Colon (tissue), 2 donors: ENCODE measurements around the gene MAN1A1.
A peak's percentile ranks its signal among the peaks of the same experiment; 100 is the strongest.

Experiments
- FAIRE-seq: peaks from 2 replicates; lab custom pipeline; 2012; peaks lifted over from hg19 to GRCh38; lab: Jason Lieb, UNC
- donor health status: control.
- donor health status: control.

MAN1A1 gene

DNA sequence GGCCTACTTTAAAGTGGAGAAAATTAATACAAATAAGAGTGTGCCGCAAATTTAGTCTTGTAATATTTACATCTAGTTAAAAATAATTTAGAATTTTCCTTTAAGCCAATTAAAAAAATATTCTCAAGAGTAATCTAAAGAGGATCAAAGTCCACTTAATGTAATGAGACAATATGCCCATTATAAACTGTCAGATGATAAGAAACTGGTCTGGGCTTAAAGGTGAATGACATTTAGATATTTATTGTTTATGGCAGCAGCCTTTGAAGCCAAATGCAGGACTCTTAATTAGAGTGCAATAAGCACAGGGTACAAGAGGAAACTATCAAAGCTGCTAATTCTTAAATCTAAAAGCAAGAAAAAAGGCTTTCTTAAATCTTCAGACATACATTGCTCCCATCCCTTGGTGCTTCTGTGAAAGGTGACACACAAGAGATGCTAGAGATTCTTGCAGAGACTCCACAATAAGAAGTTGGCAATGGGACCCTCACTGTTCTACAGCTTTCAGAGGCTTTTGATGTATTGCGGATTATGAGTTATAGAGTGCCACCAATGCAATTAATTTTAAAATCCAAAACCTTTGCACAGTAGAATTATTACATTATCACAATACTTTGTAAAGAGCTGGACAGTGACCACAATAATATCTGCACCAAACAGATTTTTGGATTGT is 116.1 kb downstream of the MAN1A1 start:
- no peak for FAIRE-seq

DNA sequence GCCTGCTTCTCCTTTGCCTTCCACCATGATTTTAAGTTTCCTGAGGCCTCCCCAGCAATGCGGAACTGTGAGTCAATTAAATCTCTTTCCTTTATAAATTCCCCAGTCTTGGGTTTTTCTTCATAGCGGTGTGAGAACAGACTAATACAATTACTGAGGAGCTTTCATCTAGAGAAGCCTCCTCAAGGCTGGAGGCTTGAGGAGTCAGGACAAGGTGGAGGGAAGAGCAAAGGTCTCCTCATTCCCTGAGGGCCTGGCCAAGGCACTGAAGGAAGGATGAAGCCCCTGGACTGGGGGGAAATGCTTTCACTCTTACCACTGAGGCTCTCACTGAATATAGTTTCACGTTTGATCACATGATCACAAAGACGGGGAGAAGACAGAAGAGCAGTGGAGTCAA is 118.2 kb downstream of the MAN1A1 start:
- FAIRE-seq = no peak

DNA sequence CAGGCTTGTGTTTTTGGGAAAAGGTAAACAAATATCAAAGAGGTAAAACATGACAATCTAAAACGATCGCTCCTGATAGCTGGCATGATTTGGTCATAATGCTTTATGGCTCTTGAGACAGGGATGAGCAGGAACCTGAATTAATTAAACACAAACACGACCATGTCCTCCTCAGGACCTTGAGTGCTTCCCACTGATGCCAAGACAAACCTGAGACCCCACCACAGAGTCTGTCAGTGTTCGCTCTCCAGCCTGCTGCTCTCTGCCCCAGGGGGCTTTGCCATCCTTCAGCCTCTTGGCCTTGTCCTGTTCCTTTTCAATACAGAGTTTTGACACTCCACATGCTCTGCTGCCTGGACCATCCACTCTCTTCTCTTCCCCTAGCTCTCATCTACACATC is 119.4 kb downstream of the MAN1A1 start:
- FAIRE-seq = no peak

DNA sequence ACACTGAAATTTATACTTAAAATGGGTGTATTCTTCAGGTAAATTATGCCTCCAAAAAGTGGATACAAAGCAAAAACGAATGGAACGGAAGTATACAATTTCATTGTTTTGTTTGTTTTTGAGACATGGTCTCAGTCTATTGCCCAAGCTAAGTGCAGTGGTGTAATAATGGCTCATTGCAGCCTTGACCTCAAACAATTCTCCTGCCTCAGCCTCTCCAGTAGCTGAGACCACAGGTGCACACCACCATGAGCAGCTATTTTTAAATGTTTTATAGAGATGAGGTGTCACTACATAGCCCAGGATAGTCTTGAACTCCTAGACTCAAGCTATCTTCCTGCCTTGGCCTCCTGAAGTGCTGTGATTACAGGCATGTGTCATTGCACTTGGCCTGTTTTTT is 122.2 kb downstream of the MAN1A1 start:
- FAIRE-seq = no peak

GRCh38 chr6:119226089-119226488 is 123.5 kb downstream of the MAN1A1 start:
- no peak for FAIRE-seq

- no peak for FAIRE-seq
Observed at GRCh38 chr6:119224095-119224701, 125.4 kb downstream of the MAN1A1 start.

GRCh38 chr6:119220452-119220851 is 129.1 kb downstream of the MAN1A1 start:
- no peak for FAIRE-seq

DNA sequence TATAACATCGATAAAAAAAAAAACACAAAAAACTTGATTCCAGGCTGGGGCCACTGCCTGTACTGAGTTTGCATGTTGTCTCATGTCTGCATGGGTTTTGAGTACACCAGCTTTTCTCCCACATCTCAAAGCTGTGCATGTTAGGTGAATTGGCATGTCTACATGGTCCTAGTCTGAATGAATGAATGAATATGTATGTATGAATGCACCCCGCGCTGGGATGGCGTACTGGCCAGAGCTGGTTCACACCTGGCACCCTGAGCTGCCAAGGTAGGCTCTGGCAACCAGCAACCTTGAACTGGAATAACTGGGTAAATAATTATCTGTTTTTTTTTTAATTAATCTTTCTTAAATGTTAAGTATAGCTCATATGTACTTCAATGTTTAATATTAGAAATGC is 131.0 kb downstream of the MAN1A1 start:
- no peak for FAIRE-seq

- FAIRE-seq = no peak
Observed at GRCh38 chr6:119215885-119216590, 133.5 kb downstream of the MAN1A1 start.

DNA sequence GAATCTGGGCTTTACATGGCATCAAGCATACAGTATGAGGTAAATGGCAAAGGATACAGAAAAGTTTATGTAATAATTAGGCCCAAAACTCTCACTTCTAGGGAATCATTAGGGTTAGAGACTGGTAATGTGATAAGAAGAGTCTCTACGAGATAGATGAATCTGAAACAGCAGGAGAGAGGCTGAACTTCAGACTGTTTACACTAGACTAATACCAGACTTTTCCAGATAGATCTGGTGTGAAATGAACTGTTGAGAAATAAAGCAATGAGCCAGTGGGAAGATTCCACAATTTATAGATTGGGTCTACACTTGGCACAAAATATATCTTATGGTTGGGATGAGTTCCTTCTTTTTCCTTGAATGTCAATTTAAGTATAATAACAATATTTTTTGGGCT is 134.3 kb downstream of the MAN1A1 start:
- no peak for FAIRE-seq

DNA sequence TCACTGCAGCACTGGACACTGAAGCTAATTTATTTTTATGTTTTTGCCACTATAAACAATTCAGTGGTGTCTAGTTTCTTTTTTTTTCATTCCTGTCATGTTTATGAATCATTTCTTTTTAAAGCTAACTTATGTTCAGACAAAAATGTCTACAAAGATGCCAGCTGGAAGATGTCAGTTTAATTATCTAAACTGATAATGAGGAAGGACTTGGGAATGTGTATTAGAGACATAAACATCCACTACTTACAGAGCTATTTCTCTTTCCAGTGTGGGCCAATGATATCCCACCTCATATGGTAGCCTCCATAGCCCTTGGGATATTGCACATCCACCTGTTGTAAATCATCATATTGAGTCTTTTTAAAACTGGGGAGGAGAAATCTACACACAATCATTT is 139.0 kb downstream of the MAN1A1 start:
- no peak for FAIRE-seq

DNA sequence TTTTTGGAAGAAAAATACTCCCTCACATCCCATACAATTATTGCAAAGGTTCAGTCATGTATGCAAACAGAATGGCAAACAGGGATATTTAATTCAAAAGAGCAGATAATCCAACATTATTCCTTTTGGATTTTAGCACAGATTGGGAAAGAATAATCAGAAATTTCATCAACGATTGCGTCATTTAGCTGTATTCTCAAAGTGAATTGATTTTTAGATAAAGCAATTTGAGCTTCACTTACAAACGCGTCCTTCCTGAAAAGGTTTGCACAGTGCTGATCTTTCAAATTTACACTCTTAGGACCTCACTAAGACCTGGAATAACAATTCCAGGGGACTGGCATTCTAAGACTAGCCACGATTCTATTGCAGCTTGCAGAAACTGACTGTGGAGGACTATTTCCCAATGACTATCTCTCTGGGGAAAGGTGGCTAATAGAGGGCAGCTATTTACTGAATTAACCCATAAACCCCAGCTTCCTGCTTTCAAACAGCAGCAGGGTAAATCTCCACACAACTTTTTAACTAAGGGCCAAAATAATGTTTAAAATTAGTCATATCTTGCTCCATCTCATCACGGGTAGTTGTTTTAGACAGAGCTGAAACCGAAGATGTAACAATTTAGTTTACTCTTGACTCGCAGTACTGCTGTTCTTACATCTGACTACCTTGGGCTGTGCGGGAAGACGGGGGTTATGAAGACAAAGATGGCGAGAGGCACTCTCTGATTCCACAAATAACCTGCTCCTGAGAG is 139.9 kb downstream of the MAN1A1 start:
- FAIRE-seq = no peak

GRCh38 chr6:119207971-119208725 is 141.4 kb downstream of the MAN1A1 start:
- peak; percentile 62 for FAIRE-seq

GRCh38 chr6:119207327-119207726 is 142.2 kb downstream of the MAN1A1 start:
- no peak for FAIRE-seq

DNA sequence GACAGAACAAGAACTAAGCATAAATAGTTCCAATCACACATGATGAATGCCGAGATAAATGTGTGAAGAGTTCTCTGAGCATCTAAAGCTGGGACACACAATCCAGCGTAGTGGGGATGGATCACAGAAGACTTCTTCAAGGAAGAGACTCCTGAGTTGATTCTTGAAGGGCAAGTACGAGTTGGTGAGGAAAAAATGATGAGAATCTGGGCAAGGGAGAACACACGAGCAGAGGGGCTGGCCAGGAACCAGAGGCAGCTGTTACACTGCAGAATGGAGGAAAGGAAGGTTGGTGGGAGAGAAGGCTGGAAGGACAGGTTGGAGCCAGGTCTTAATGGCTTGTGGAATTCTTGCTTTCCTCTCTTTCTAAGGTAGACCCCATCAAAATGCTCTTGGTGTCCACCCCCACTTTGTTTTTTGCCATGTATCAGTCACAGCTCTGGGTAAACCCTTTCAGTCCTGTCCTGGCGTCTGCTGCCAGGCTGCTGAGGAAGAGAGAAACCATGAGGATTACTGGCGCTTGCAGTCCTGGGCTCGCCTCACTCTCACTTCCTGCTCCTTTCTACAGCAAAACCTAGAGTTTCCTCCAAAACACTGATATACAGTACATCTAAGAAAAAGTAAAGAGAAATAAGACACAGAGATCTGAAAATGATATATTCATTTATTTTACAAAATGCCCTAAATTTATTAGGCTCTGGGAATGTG is 143.5 kb downstream of the MAN1A1 start:
- FAIRE-seq = no peak

GRCh38 chr6:119204719-119205118 is 144.8 kb downstream of the MAN1A1 start:
- FAIRE-seq = no peak

DNA sequence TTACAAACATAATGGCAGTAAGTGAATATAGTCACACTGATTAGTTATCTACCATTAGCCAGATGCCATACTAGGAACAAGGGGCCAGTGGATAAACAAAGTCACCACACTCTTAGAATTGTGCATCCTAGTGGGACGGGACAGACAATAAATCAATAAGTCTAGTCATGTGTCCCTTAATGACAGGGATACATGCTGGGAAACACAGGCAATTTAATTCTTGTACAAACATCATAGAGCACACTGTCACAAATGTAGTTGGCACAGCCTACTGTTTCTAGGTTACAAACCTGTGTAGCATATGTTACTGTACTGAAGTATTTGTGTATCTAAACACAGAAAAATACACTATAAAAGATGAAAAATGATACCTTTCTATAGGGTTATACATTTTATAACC is 148.1 kb downstream of the MAN1A1 start:
- FAIRE-seq = no peak

DNA sequence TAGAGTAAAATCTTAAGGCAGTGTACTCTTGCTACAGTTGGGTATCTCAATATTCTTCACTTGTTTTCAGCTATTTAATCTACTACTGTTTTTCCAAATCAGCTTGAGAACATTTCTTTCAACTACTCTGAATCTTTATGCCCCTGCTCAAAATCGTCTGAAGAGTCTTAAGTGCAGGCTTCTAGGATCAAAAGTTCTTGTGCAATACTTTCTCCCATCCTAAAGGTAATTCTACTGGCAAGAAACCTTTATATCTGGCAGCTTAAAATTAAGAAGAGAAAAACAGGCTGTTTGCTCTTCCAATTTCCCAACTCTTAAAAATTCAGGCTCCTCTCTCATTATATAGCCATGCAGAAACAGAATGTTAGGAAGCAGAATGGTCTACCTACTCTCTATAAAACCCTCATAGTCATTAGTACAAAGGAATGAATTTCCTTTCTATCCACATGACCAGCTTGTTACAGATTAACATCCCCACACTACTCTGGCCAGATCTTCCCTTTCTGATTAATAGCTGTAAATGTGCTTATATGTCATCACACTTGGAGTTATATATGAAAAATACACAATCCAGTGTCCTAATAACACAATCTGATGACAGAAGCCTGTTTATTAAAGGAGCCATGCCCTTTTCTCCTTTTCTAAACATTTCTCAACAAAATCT is 148.9 kb downstream of the MAN1A1 start:
- no peak for FAIRE-seq

- no peak for FAIRE-seq
Observed at GRCh38 chr6:119197271-119197670, 152.3 kb downstream of the MAN1A1 start.

DNA sequence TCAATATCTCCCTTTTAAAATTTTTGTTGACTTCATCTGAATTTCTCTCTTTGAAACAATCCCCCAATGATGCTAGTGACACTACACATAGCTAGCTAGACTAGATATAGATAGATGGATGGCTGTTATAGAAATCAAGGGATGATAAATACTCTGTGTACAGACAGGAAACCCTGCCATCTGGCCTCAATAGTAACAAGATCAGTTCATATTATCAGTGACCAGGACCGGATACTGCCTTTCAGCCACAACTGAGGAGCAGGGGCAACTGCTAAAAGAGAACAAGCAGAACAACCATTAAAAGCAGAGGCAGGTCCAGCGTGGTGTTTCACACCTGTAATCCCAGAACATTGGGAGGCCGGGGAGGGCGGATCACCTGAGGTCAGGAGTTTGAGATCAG is 152.8 kb downstream of the MAN1A1 start:
- FAIRE-seq = no peak

- no peak for FAIRE-seq
Observed at GRCh38 chr6:119195848-119196247, 153.7 kb downstream of the MAN1A1 start.
